Measurements from ENCODE around the gene CCDC190. TPM values are rescaled to one million over a fixed set of nuclear protein-coding genes. Genes with fewer than 3 reads are reported as not detected.

The CCDC190 gene
- total and polyA plus RNA-seq, 2 of the 13 experiments (the other 11 are each of a cell fraction or from before 2014, with no cell fraction given): not detected

- TF ChIP-seq ARID5B (CRISPR knock-in tag; IDR thresholded peaks at IDR 0.05) (peak; percentile 98), AHR (CRISPR knock-in tag; IDR thresholded peaks at IDR 0.05) (no peak), PLSCR1 (CRISPR knock-in tag; IDR thresholded peaks at IDR 0.05; ENCODE audit: borderline replicate concordance) (no peak), ZNF460 (CRISPR knock-in tag; IDR thresholded peaks at IDR 0.05; ENCODE audit: borderline replicate concordance) (no peak), AFF4 (CRISPR knock-in tag; IDR thresholded peaks at IDR 0.05) (no peak), ZNF816 (CRISPR knock-in tag; IDR thresholded peaks at IDR 0.05; ENCODE audit: borderline replicate concordance) (no peak), ZNF530 (CRISPR knock-in tag; IDR thresholded peaks at IDR 0.05; ENCODE audit: low read depth) (no peak), CEBPB (IDR thresholded peaks at IDR 0.05; ENCODE audit: borderline replicate concordance, low read depth, low read length) (peak; percentile 97), ZNF883 (CRISPR knock-in tag; IDR thresholded peaks at IDR 0.05; ENCODE audit: not compliant biosample characterization) (no peak), ZIK1 (CRISPR knock-in tag; IDR thresholded peaks at IDR 0.05; ENCODE audit: borderline replicate concordance, low read depth) (no peak), ZKSCAN5 (CRISPR knock-in tag; IDR thresholded peaks at IDR 0.05) (no peak), MAFG (CRISPR knock-in tag; IDR thresholded peaks at IDR 0.05) (no peak), POLR2A (IDR thresholded peaks at IDR 0.05; ENCODE audit: insufficient read depth in 1 of 2, low read depth in 2 of 2, low read length in 2 of 2) (no peak), FOXC1 (CRISPR knock-in tag; IDR thresholded peaks at IDR 0.05; ENCODE audit: borderline replicate concordance) (no peak), SKIL (CRISPR knock-in tag; IDR thresholded peaks at IDR 0.05; ENCODE audit: borderline replicate concordance) (no peak), EED (CRISPR knock-in tag; IDR thresholded peaks at IDR 0.05) (no peak), TARDBP (CRISPR knock-in tag; IDR thresholded peaks at IDR 0.05) (peak; percentile 60; the same call in 1 of the 2 replicates)
Observed at GRCh38 chr1:162892906-162893611, 32.1 kb upstream of the CCDC190 start (continued).
